Thyroid gland (tissue), 4 donors: ENCODE data around the gene LRATD1.

Experiments used
- POLR2A ChIP-seq, 2 donors: fragments of 450-650 bp; IDR thresholded peaks; one replicate each; pipeline ENCODE4 v1.6.1; 2017; ENCODE audit warnings: antibody characterized with exemption in 2 of 2, mild to moderate bottlenecking in 2 of 2, moderate library complexity in 1 of 2
- TF ChIP-seq, protein P1 (sequence below), 6 experiments: fragments of 200-600 bp in 3 of 6; fragments of 450-650 bp in 3 of 6; sonication (generic) in 3 of 6; IDR thresholded peaks; one replicate each; pipeline ENCODE4 v1.5.1; 2016 to 2019; ENCODE audit warnings: antibody characterized with exemption in 6 of 6, mild to moderate bottlenecking in 2 of 6, inconsistent platforms in 1 of 6, moderate library complexity in 1 of 6

DNA sequence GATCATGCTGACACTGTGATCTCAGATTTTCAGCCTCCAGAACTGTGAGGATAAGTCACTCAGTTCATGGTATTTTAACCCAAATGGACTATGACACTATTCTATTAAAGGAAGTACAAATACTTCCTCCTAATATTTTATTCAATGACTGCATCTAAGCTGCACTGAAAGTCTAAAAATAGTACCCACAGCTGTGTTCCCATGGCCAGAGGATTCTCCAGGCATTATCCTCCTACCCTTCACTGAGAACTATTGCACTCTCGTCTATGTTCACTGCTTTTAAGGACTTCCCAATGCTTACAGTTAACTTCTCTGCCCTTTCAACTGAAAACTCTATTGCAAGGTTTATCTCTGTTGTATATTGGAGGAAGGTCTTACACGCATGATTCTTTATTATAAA lies 15.2 kb downstream of the LRATD1 start:
- TF ChIP-seq, protein P1, sequence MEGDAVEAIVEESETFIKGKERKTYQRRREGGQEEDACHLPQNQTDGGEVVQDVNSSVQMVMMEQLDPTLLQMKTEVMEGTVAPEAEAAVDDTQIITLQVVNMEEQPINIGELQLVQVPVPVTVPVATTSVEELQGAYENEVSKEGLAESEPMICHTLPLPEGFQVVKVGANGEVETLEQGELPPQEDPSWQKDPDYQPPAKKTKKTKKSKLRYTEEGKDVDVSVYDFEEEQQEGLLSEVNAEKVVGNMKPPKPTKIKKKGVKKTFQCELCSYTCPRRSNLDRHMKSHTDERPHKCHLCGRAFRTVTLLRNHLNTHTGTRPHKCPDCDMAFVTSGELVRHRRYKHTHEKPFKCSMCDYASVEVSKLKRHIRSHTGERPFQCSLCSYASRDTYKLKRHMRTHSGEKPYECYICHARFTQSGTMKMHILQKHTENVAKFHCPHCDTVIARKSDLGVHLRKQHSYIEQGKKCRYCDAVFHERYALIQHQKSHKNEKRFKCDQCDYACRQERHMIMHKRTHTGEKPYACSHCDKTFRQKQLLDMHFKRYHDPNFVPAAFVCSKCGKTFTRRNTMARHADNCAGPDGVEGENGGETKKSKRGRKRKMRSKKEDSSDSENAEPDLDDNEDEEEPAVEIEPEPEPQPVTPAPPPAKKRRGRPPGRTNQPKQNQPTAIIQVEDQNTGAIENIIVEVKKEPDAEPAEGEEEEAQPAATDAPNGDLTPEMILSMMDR (IDR thresholded peaks at IDR 0.05): no peak
- TF ChIP-seq POLR2A (IDR thresholded peaks at IDR 0.05): no peak
